Measurements from ENCODE around the gene DLST.

GRCh38 chr14:74843653-74844052, 38.1 kb upstream of the DLST start:
- no peak for TF ChIP-seq EZH2 (IDR thresholded peaks at IDR 0.05; ENCODE audit: low read length)
- no peak for TF ChIP-seq CTCF (optimal IDR thresholded peaks at IDR 0.05 in 1 of 3, IDR thresholded peaks at IDR 0.05 in 1 of 3, conservative IDR thresholded peaks at IDR 0.05 in 1 of 3; ENCODE audit: extremely low read depth in 1 of 3, insufficient read depth in 2 of 3, low read length in 3 of 3)
